Spinal cord (tissue), 10 donors: ENCODE measurements around the gene SOS2. TPM values are rescaled to one million over a fixed set of nuclear protein-coding genes. Genes with fewer than 3 reads are reported as not detected.

Experiments
- DNase-seq, 6 donors: peaks; one replicate each; pipeline versions ENCODE4 v3.0.0 to v3.0.0-alpha.2; 2013 to 2015; ENCODE audit warnings: low spot score in 6 of 6, low read depth in 4 of 6
- H3K27ac ChIP-seq: one replicate; pipeline ENCODE4 v1.5.1; 2013; ENCODE audit warnings: low read depth, low read length, control low read depth
- H3K27me3 ChIP-seq: one replicate; pipeline ENCODE4 v1.6.1; 2013; ENCODE audit warnings: low read length; ENCODE audit not compliant: control insufficient read depth, insufficient read depth
- H3K36me3 ChIP-seq: one replicate; pipeline ENCODE4 v1.6.1; 2013; ENCODE audit warnings: low read length; ENCODE audit not compliant: control insufficient read depth, insufficient read depth
- H3K4me1 ChIP-seq: one replicate; pipeline ENCODE4 v1.6.1; 2013; ENCODE audit warnings: low read length; ENCODE audit not compliant: control insufficient read depth, insufficient read depth
- H3K4me3 ChIP-seq: one replicate; pipeline ENCODE4 v1.5.1; 2013; ENCODE audit warnings: low read depth, low read length, control low read depth
- H3K9me3 ChIP-seq: one replicate; pipeline ENCODE4 v1.6.1; 2013; ENCODE audit warnings: low read length; ENCODE audit not compliant: control insufficient read depth, insufficient read depth
- WGBS: methylation state at CpG from one replicate; pipeline ENCODE4 v1.1.5; 2013; ENCODE audit warnings: missing lambda C conversion rate; ENCODE audit not compliant: insufficient coverage; 5-methylcytosine and 5-hydroxymethylcytosine counted together
- polyA plus RNA-seq, 2 donors: library from polyadenylated mRNA; unstranded; fragments of 120-200 nt; gene quantifications; one replicate each; pipeline ENCODE4 v1.2.1, GENCODE V29; 2013; ENCODE audit not compliant: insufficient read length in 2 of 2
- total RNA-seq, 2 donors: library from RNA; depleted of rRNA in 1 of 2; stranded (reverse); fragments of 120-200 nt in 1 of 2; fragments of >200 nt in 1 of 2; gene quantifications; one replicate each; pipeline versions ENCODE4 v1.2.3 to v1.2.4, GENCODE V29; 2013 to 2014
- donor health status: healthy.

SOS2 gene
- total and polyA plus RNA-seq, 4 donors, result 29.6 to 60.2 (median 37.5) TPM

- H3K36me3 ChIP-seq, result peaks cover 3% of the 10 kb centered on the region
- no peaks in the 10 kb centered on the region for H3K4me1 ChIP-seq
- no peak overlapping the region for H3K27ac ChIP-seq
- H3K4me3 ChIP-seq, result no peak overlapping the region
- H3K9me3 ChIP-seq, result no peaks in the 10 kb centered on the region
- DNase-seq, result no peak
- no peaks in the 10 kb centered on the region for H3K27me3 ChIP-seq
- WGBS, result 95% methylated on average over 4 of the region's 6 CpGs
These were observed 139.3 kb downstream of the SOS2 start for GRCh38 chr14:50092006-50092555.

GRCh38 chr14:50091240-50091913, 140.0 kb downstream of the SOS2 start:
- peaks cover 3% of the 10 kb centered on the region for H3K36me3 ChIP-seq
- 91% methylated on average over 7 of the region's 7 CpGs for WGBS
- H3K27ac ChIP-seq, result no peak overlapping the region
- no peaks in the 10 kb centered on the region for H3K4me1 ChIP-seq
- H3K4me3 ChIP-seq, result no peak overlapping the region
- no peak for DNase-seq
- H3K9me3 ChIP-seq, result no peaks in the 10 kb centered on the region
- no peaks in the 10 kb centered on the region for H3K27me3 ChIP-seq

- H3K9me3 ChIP-seq, result no peaks in the 10 kb centered on the region
- H3K27ac ChIP-seq, result no peak overlapping the region
- no peak overlapping the region for H3K4me3 ChIP-seq
- no peaks in the 10 kb centered on the region for H3K27me3 ChIP-seq
- no peaks in the 10 kb centered on the region for H3K4me1 ChIP-seq
- H3K36me3 ChIP-seq, result peaks cover 3% of the 10 kb centered on the region
- 84% methylated on average over 4 of the region's 5 CpGs for WGBS
- no peak for DNase-seq
These were observed 142.2 kb downstream of the SOS2 start for GRCh38 chr14:50089208-50089607.

- no peaks in the 10 kb centered on the region for H3K9me3 ChIP-seq
- H3K4me3 ChIP-seq, result no peak overlapping the region
- WGBS, result no CpG with 5 or more reads among the region's 2 CpGs
- H3K36me3 ChIP-seq, result peaks cover 4% of the 10 kb centered on the region
- H3K4me1 ChIP-seq, result peaks cover 2% of the 10 kb centered on the region
- DNase-seq, result no peak
- H3K27ac ChIP-seq, result no peak overlapping the region
- H3K27me3 ChIP-seq, result no peaks in the 10 kb centered on the region
These were observed 142.6 kb downstream of the SOS2 start for GRCh38 chr14:50088731-50089130.

- no peak for DNase-seq
- Histone ChIP-seq H3K36me3 (peaks cover 6% of the 10 kb centered on the region), H3K4me3 (no peak overlapping the region), H3K4me1 (peaks cover 4% of the 10 kb centered on the region), H3K27ac (no peak overlapping the region), H3K9me3 (no peaks in the 10 kb centered on the region), H3K27me3 (no peaks in the 10 kb centered on the region)
- no CpG with 5 or more reads among the region's 2 CpGs for WGBS
These were observed 143.3 kb downstream of the SOS2 start for GRCh38 chr14:50088117-50088515.

GRCh38 chr14:50087341-50088116, 143.8 kb downstream of the SOS2 start:
- H3K27ac ChIP-seq, result no peak overlapping the region
- no peaks in the 10 kb centered on the region for H3K27me3 ChIP-seq
- WGBS, result 67% methylated on average over 1 of the region's 1 CpG
- H3K4me3 ChIP-seq, result no peak overlapping the region
- DNase-seq, result no peak
- peaks cover 6% of the 10 kb centered on the region for H3K36me3 ChIP-seq
- H3K4me1 ChIP-seq, result peaks cover 4% of the 10 kb centered on the region
- H3K9me3 ChIP-seq, result no peaks in the 10 kb centered on the region

DNA sequence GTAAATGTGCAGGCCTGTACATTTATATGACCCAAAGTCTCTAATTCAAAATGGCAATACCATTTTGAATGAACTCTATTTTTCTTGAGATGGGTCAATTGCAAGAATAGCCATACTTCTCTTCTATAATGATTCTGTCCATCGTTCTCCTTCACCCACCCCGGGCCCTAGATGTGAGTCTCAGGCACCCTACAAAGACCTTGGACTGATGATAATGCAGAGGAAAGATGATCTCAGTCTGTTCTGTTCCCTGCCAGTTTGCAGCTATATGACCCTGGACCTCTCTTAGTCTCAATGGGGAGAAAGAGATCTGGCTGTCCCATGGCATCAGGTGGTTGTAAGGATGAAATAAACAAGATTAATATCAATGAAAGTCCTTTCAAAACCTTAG, 145.1 kb downstream of the SOS2 start:
- Histone ChIP-seq H3K4me1 (peaks cover 4% of the 10 kb centered on the region), H3K4me3 (no peak overlapping the region), H3K9me3 (no peaks in the 10 kb centered on the region), H3K27ac (no peak overlapping the region), H3K36me3 (peaks cover 3% of the 10 kb centered on the region), H3K27me3 (no peaks in the 10 kb centered on the region)
- no peak for DNase-seq
- no CpG with 5 or more reads among the region's 2 CpGs for WGBS

- H3K27ac ChIP-seq, result no peak overlapping the region
- H3K27me3 ChIP-seq, result no peaks in the 10 kb centered on the region
- H3K4me1 ChIP-seq, result peaks cover 4% of the 10 kb centered on the region
- no peaks in the 10 kb centered on the region for H3K9me3 ChIP-seq
- WGBS, result 89% methylated on average over 6 of the region's 10 CpGs
- no peak overlapping the region for H3K4me3 ChIP-seq
- peaks cover 3% of the 10 kb centered on the region for H3K36me3 ChIP-seq
- no peak for DNase-seq
These were observed 145.6 kb downstream of the SOS2 start for GRCh38 chr14:50085570-50086320.

- no peaks in the 10 kb centered on the region for H3K27me3 ChIP-seq
- DNase-seq, result no peak
- H3K9me3 ChIP-seq, result no peaks in the 10 kb centered on the region
- H3K27ac ChIP-seq, result no peak overlapping the region
- peaks cover 3% of the 10 kb centered on the region for H3K36me3 ChIP-seq
- WGBS, result 87% methylated on average over 3 of the region's 3 CpGs
- no peak overlapping the region for H3K4me3 ChIP-seq
- peaks cover 4% of the 10 kb centered on the region for H3K4me1 ChIP-seq
These were observed 146.7 kb downstream of the SOS2 start for GRCh38 chr14:50084666-50085065.
